Measurements from ENCODE around the gene OR5K1.
A peak's percentile ranks its signal among the peaks of the same experiment; 100 is the strongest.

The OR5K1 gene

GRCh38 chr3:98518816-98519215 is 55.8 kb downstream of the OR5K1 start:
- DNase-seq = no peak

- DNase-seq = no peak
Measured at GRCh38 chr3:98519351-98519750, 56.4 kb downstream of the OR5K1 start.

GRCh38 chr3:98521897-98522543 is 59.0 kb downstream of the OR5K1 start:
- DNase-seq = peak; percentile 21
